HFFc6 (cell line): Measurements from ENCODE around the gene ANO4. TPM values are rescaled to one million over a fixed set of nuclear protein-coding genes. Genes with fewer than 3 reads are reported as not detected.

Experiments used
- DNase-seq: peaks from one replicate; pipeline ENCODE4 v3.0.0-alpha.2; 2018
- H3K27ac Mint-ChIP-seq: 2 replicates; pipeline ENCODE4 v1.8.0; 2020; ENCODE audit warnings: mild to moderate bottlenecking, mixed read lengths
- H3K27me3 Mint-ChIP-seq: 2 replicates; pipeline ENCODE4 v1.8.0; 2021; ENCODE audit warnings: mild to moderate bottlenecking, moderate library complexity, mixed read lengths; ENCODE audit not compliant: insufficient read depth
- H3K36me3 Mint-ChIP-seq: 2 replicates; pipeline ENCODE4 v1.8.0; 2021; ENCODE audit warnings: low read depth, mixed read lengths
- H3K4me1 Mint-ChIP-seq: 2 replicates; pipeline ENCODE4 v1.8.0; 2020; ENCODE audit warnings: low read depth, mixed read lengths
- H3K4me3 Mint-ChIP-seq: 2 replicates; pipeline ENCODE4 v1.8.0; 2020; ENCODE audit warnings: mild to moderate bottlenecking, moderate library complexity, mixed read lengths
- H3K9me3 Mint-ChIP-seq: 2 replicates; pipeline ENCODE4 v1.8.0; 2020; ENCODE audit warnings: mild to moderate bottlenecking, mixed read lengths
- total RNA-seq, 6 experiments: library from RNA; stranded (reverse); fragmentation: NEBNext Ultra II Directional; extraction: Animal tissue kit (Norgen Biotek cat#: 25700); gene quantifications; 2 replicates in 1 of 6; 3 replicates in 5 of 6; pipeline ENCODE4 v1.2.3, GENCODE V29; 2021
- TF ChIP-seq, protein P1 (sequence below): fragments of 200-600 bp; sonication (generic); IDR thresholded peaks from 2 replicates; pipeline ENCODE4 v1.5.0; 2021; ENCODE audit warnings: antibody characterized with exemption, mild to moderate bottlenecking

The ANO4 gene
- total RNA-seq, 6 experiments from 2014 or later, result not detected

DNA sequence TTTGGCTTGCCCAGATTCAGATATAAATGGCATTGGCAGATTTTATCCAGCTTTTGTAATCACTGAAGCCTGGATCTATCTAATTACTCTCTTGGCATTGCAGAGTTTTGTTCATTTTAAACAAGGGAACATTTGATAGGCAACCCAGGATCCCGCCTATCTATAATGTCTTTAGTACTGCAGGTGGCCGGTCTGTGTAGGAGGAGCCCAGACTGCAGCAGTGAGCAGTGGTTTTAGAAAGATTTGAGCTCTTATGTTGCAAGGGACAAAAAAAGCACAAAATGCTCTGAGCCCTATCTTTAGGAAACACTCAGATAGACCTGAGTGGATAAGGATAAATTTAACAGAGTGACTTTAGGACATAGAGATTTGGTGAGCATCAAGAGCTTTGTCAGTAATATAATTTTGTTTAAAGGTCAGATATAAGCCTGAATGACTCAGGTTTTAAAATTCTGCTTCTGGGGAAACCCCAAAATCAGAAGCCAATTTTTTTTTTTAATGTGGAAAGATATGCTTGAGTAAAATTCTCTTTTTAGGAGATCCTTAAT lies 250.0 kb downstream of the ANO4 start:
- no peak for DNase-seq
- H3K4me1 Mint-ChIP-seq, result no peaks in the 10 kb centered on the region

DNA sequence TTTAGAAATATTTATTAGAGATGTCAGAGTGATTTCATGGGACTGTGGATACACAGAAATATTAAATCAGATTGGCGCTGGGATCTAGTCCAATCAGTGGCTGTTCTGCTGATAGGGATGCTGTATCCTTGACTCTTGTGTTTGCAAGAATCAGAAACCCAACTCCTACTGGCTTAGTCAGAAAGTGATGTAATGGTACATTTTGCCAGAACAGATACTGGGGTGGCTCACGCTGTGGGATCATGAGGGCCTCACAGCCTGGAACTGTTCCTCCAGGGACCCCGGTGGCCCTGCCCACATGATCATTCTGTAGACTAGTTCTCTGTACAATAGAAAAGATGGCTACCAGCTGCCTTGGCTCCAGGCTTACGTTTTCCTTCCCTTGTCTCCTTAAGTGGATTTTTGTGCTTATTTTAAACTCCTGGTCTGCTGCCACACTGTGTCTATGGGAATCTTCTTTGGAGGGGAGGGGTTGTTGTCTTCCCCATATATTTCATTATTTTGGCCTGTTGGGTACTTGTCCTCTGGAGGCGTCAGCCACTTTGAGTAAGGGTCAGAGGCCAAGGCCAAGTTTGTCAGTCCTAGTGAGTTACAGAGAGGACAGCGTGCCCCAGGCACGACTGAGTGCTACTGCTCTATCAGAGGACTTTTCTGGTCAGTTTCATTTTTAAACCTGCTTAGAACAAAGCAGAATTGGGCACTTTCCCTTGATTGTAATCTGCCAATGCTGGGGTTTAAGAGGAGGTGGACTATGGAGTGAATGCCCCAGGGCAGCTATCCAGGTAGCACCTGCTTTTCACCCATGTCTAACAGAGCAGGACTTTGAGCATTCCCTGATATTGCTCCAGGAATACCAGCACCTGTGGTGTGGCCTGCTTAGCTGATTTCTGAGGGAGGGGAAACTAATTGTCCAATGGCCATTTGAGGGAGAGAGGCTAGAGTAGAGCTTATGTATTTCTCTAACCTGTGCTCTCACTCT lies 251.2 kb downstream of the ANO4 start:
- H3K36me3 Mint-ChIP-seq, result no peaks in the 10 kb centered on the region
- no peak overlapping the region for H3K4me3 Mint-ChIP-seq
- no peaks in the 10 kb centered on the region for H3K27me3 Mint-ChIP-seq
- TF ChIP-seq, protein P1, sequence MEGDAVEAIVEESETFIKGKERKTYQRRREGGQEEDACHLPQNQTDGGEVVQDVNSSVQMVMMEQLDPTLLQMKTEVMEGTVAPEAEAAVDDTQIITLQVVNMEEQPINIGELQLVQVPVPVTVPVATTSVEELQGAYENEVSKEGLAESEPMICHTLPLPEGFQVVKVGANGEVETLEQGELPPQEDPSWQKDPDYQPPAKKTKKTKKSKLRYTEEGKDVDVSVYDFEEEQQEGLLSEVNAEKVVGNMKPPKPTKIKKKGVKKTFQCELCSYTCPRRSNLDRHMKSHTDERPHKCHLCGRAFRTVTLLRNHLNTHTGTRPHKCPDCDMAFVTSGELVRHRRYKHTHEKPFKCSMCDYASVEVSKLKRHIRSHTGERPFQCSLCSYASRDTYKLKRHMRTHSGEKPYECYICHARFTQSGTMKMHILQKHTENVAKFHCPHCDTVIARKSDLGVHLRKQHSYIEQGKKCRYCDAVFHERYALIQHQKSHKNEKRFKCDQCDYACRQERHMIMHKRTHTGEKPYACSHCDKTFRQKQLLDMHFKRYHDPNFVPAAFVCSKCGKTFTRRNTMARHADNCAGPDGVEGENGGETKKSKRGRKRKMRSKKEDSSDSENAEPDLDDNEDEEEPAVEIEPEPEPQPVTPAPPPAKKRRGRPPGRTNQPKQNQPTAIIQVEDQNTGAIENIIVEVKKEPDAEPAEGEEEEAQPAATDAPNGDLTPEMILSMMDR, result no peak
- no peak for DNase-seq
- H3K27ac Mint-ChIP-seq, result no peak overlapping the region
- peaks cover 16% of the 10 kb centered on the region for H3K9me3 Mint-ChIP-seq
- no peaks in the 10 kb centered on the region for H3K4me1 Mint-ChIP-seq

More for the DNA sequence above, 250.0 kb downstream of the ANO4 start:
- H3K27ac Mint-ChIP-seq, result no peak overlapping the region
- TF ChIP-seq, protein P1, result no peak
- H3K4me3 Mint-ChIP-seq, result no peak overlapping the region
- H3K36me3 Mint-ChIP-seq, result no peaks in the 10 kb centered on the region
- no peaks in the 10 kb centered on the region for H3K27me3 Mint-ChIP-seq
- H3K9me3 Mint-ChIP-seq, result peaks cover 16% of the 10 kb centered on the region

DNA sequence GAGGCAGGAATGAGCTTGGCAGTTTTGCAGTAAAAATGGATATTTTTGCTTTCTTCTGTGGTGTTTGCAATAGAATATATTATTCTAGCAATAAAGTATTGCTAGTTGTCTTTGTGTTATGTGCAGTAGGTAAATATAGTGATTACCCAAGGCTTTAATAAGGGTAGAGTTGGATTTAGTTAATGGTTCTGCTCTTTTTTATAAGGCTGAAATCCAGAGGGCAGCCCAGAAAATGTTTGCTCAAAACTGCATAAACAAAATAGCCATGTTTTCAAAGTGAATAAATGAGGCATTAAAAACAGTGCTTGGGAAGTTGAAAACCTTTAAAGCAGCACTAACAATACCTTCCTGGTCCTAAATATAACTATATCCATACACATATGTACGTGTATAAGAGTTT lies 253.1 kb downstream of the ANO4 start:
- TF ChIP-seq, protein P1, result no peak
- Mint-ChIP-seq H3K36me3 (no peaks in the 10 kb centered on the region), H3K4me3 (no peak overlapping the region), H3K9me3 (peaks cover 16% of the 10 kb centered on the region), H3K27me3 (no peaks in the 10 kb centered on the region), H3K27ac (no peak overlapping the region), H3K4me1 (peaks cover 10% of the 10 kb centered on the region)
- no peak for DNase-seq

DNA sequence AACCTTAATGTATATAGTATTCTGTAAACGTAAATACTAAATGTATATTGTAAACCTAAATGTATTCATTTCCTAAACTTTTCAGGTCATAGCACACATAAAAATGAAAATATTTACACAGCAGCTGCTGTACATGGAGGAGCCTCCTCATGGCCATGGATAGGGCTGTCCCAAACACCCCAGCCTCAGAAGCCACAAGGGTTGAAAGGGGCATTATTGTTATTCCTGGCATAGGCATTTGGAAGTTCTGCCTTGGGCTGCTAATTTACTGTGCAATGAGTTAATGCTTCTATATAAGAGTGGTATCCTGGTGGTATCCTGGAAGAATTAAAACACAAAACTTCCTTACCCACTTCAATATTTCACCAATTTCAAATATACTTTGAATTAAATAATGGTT lies 256.1 kb downstream of the ANO4 start:
- H3K27me3 Mint-ChIP-seq, result no peaks in the 10 kb centered on the region; the same call in 1 of the 2 replicates
- TF ChIP-seq, protein P1, result no peak
- H3K36me3 Mint-ChIP-seq, result no peaks in the 10 kb centered on the region
- H3K27ac Mint-ChIP-seq, result no peak overlapping the region
- peaks cover 15% of the 10 kb centered on the region for H3K9me3 Mint-ChIP-seq
- H3K4me1 Mint-ChIP-seq, result peaks cover 10% of the 10 kb centered on the region
- DNase-seq, result no peak
- no peak overlapping the region for H3K4me3 Mint-ChIP-seq

DNA sequence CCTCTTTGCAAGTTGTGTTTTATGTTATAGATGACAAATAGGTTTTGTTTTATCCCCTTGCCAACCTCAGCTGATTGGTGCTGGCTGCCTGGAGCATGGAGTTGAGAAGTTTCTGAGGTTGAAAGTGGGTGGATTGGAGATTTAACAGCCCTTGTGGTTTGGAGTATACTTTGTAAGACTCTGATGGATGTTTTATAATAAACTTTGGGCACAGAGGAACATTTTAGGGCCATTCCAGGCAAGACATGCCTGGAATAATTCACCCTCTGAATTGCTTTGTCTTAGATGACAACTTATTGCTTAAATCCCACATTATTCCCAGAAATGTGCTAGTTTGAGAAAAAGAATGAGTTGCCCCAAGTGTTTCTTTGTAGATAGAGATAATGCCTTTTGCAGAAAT lies 256.6 kb downstream of the ANO4 start:
- Mint-ChIP-seq H3K36me3 (no peaks in the 10 kb centered on the region), H3K4me3 (no peak overlapping the region), H3K27ac (no peak overlapping the region), H3K4me1 (peaks cover 10% of the 10 kb centered on the region), H3K9me3 (peaks cover 10% of the 10 kb centered on the region), H3K27me3 (no peaks in the 10 kb centered on the region; the same call in 1 of the 2 replicates)
- no peak for DNase-seq
- TF ChIP-seq, protein P1, result no peak
